Fibroblast of pulmonary artery (primary cell): ENCODE data around the gene CCL19.

ENCODE experiments used
- DNase-seq: peaks from one replicate; pipeline ENCODE4 v3.0.0-alpha.2; 2010; ENCODE audit warnings: low read depth
- H3K4me3 ChIP-seq: replicated peaks from 2 replicates; pipeline ENCODE4 v1.5.1; 2011; ENCODE audit warnings: low read depth, mild to moderate bottlenecking, control low read depth, low read length, moderate library complexity
- CTCF ChIP-seq: IDR thresholded peaks from 2 replicates; pipeline ENCODE4 v1.5.1; 2011; ENCODE audit warnings: mild to moderate bottlenecking, control low read depth, low read length, inconsistent platforms; ENCODE audit errors: missing control alignments

CCL19 gene

DNA sequence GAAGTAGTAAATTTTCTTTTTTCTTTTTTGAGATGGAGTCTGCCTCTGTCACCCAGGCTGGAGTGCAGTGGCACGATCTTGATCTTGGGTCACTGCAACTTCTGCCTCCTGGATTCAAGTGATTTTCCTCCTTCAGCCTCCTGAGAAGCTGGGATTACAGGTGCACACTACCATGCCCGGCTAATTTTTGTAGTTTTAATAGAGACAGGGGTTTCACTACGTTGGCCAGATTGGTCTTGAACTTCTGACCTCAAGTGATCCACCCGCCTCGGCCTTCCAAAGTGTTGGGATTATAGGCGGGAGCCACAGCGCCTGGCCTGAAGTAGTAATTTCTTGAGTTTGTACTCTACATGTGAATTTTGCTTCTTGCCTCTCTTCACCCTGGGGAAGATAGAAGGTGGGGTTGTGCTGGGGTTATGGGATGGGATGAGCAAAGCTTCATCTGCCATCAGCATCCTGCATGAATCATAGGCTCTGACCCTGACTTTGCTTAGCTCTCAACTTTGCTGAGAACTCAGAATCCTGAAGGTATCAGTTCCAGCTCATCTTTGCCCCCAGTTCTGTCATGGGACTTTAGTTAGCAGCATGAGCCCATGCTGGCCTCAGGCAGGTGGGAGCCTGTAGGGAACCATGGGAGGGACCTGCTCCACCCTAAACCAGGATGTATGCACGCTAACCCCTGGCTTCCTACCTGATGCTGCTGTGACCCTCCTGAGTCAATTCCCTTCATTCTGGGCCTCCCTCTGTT lies 28.1 kb upstream of the CCL19 start:
- TF ChIP-seq CTCF, result no peak
- H3K4me3 ChIP-seq, result no peak overlapping the region
- no peak for DNase-seq

DNA sequence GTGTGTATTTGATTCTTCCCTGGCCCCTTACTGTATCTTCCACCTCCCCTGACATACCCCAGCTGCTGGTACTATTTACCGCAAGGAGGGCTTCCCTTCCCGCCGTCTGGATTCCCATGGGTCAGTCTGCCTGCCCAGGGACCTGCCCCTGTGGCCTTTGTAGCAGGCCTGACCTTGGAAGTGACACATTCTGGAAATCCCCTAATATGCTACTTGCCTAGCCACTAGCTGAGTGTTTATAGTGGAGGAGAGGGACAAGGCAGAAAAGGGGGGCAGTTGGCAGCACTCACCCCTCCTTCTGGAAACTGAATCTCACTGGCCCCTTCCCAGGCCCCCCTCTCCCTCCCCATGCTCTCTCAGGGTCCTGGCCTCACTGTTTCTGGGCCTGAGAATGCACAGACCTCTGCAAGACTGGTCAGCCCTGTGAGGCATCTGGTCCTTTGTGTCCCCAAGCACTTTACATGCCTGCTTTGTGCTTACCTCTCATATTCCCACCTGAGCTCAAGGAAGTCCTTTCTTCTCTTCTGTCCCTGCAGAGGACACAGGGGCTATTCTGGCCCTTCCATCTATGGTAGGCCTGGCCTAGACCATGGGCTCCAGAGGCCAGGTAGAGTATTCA lies 27.0 kb upstream of the CCL19 start:
- TF ChIP-seq CTCF, result no peak
- no peak for DNase-seq

DNA sequence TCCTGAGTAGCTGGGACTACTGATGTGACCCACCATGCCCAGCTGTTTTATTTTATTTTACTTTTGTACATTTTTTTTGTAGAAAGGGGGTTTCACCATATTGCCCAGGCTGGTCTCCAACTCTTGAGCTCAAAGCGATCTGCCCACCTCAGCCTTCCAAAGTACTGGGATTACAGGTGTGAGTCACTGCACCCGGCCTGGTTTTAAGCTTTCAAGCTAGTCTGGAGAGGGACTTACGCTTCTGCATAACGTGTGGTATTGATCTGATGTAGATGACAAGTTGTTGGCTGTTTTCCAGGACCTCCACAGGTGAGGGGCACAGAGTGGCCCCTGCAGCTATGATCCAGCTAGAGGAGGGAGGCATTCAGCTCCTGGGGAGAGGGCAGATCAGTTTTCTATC lies 25.6 kb upstream of the CCL19 start:
- DNase-seq, result no peak
- TF ChIP-seq CTCF, result no peak
- H3K4me3 ChIP-seq, result no peak overlapping the region

More for the DNA sequence above, 27.0 kb upstream of the CCL19 start:
- H3K4me3 ChIP-seq, result no peak overlapping the region

- H3K4me3 ChIP-seq, result no peak overlapping the region
- no peak for TF ChIP-seq CTCF
- no peak for DNase-seq
Observed at GRCh38 chr9:34715639-34716215, 24.7 kb upstream of the CCL19 start.

- no peak for DNase-seq
- H3K4me3 ChIP-seq, result no peak overlapping the region
- TF ChIP-seq CTCF, result no peak
Observed at GRCh38 chr9:34714007-34714406, 22.9 kb upstream of the CCL19 start.

DNA sequence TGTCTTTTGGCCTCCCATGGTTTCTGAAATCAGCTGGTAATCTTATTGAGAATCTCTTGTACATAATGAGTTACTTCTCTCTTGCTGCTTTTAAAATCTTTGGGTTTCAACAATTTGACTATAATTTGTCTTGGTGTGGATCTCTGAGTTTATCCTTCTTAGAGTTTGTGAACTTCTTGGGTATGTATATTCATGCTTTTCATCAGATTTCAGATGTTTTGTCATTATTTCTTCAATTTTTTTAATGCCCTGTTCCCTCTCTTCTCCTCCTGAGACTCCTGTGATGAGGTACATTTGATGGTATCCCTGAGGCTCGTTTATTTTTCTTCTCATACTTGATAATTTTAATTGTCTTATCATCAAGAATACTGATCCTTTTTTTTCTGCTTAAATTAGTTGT lies 21.1 kb upstream of the CCL19 start:
- no peak for TF ChIP-seq CTCF
- no peak for DNase-seq
- no peak overlapping the region for H3K4me3 ChIP-seq
